ENCODE data around the gene VIPR2. TPM values are rescaled to one million over a fixed set of nuclear protein-coding genes. Genes with fewer than 3 reads are reported as not detected.

The VIPR2 gene
- total RNA-seq, 1 experiment from 2014 or later, result not detected

GRCh38 chr7:159001811-159002210, 142.9 kb downstream of the VIPR2 start:
- no peaks in the 10 kb centered on the region for H3K9me3 ChIP-seq (ENCODE audit: low read depth, low read length, poor library complexity, severe bottlenecking)
- POLR2A ChIA-PET (ENCODE audit: low non-redundant PET), result no interaction called here
- H3K4me1 ChIP-seq (ENCODE audit: insufficient read depth, low read length, poor library complexity, severe bottlenecking), result no peaks in the 10 kb centered on the region
- TF ChIP-seq CTCF (conservative IDR thresholded peaks at IDR 0.05; ENCODE audit: low read depth, low read length), result no peak
- TF ChIP-seq EZH2 (IDR thresholded peaks at IDR 0.05; ENCODE audit: borderline replicate concordance, low read depth, low read length, poor library complexity, severe bottlenecking), result no peak
- no peaks in the 10 kb centered on the region for H3K36me3 ChIP-seq (ENCODE audit: insufficient read depth, low read length, poor library complexity, severe bottlenecking)
- H3K27me3 ChIP-seq (replicated peaks; ENCODE audit: insufficient read depth, low read depth, low read length, poor library complexity), result no peaks in the 10 kb centered on the region
- no peak for DNase-seq (ENCODE audit: low spot score)
- no peak overlapping the region for H3K4me3 ChIP-seq (ENCODE audit: low read depth, low read length, poor library complexity, severe bottlenecking)
- intact Hi-C loops (cut with micrococcal nuclease; ENCODE audit: unreplicated experiment), result no loop called here
- CTCF ChIA-PET, result no interaction called here
- BruUV-seq (replicated peaks), result no TSS peak
- H3K27ac ChIP-seq (ENCODE audit: low read depth, low read length, poor library complexity, severe bottlenecking), result no peak overlapping the region

GRCh38 chr7:159000859-159001435, 143.7 kb downstream of the VIPR2 start:
- no peak overlapping the region for H3K4me3 ChIP-seq (ENCODE audit: low read depth, low read length, poor library complexity, severe bottlenecking)
- no peak overlapping the region for H3K27ac ChIP-seq (ENCODE audit: low read depth, low read length, poor library complexity, severe bottlenecking)
- ChIA-PET CTCF (no interaction called here), POLR2A (ENCODE audit: low non-redundant PET) (no interaction called here)
- H3K9me3 ChIP-seq (ENCODE audit: low read depth, low read length, poor library complexity, severe bottlenecking), result no peaks in the 10 kb centered on the region
- intact Hi-C loops (cut with micrococcal nuclease; ENCODE audit: unreplicated experiment), result no loop called here
- TF ChIP-seq CTCF (conservative IDR thresholded peaks at IDR 0.05; ENCODE audit: low read depth, low read length) (no peak), EZH2 (IDR thresholded peaks at IDR 0.05; ENCODE audit: borderline replicate concordance, low read depth, low read length, poor library complexity, severe bottlenecking) (no peak)
- H3K4me1 ChIP-seq (ENCODE audit: insufficient read depth, low read length, poor library complexity, severe bottlenecking), result no peaks in the 10 kb centered on the region
- H3K27me3 ChIP-seq (replicated peaks; ENCODE audit: insufficient read depth, low read depth, low read length, poor library complexity), result no peaks in the 10 kb centered on the region
- no TSS peak for BruUV-seq (replicated peaks)
- no peaks in the 10 kb centered on the region for H3K36me3 ChIP-seq (ENCODE audit: insufficient read depth, low read length, poor library complexity, severe bottlenecking)
- DNase-seq (ENCODE audit: low spot score), result no peak

GRCh38 chr7:159000070-159000469, 144.6 kb downstream of the VIPR2 start:
- Histone ChIP-seq H3K27ac (ENCODE audit: low read depth, low read length, poor library complexity, severe bottlenecking) (no peak overlapping the region), H3K36me3 (ENCODE audit: insufficient read depth, low read length, poor library complexity, severe bottlenecking) (no peaks in the 10 kb centered on the region), H3K4me3 (ENCODE audit: low read depth, low read length, poor library complexity, severe bottlenecking) (no peak overlapping the region), H3K27me3 (replicated peaks; ENCODE audit: insufficient read depth, low read depth, low read length, poor library complexity) (no peaks in the 10 kb centered on the region), H3K9me3 (ENCODE audit: low read depth, low read length, poor library complexity, severe bottlenecking) (no peaks in the 10 kb centered on the region), H3K4me1 (ENCODE audit: insufficient read depth, low read length, poor library complexity, severe bottlenecking) (no peaks in the 10 kb centered on the region)
- intact Hi-C loops (cut with micrococcal nuclease; ENCODE audit: unreplicated experiment), result no loop called here
- DNase-seq (ENCODE audit: low spot score), result no peak
- TF ChIP-seq CTCF (conservative IDR thresholded peaks at IDR 0.05; ENCODE audit: low read depth, low read length), result no peak
- no peak for TF ChIP-seq EZH2 (IDR thresholded peaks at IDR 0.05; ENCODE audit: borderline replicate concordance, low read depth, low read length, poor library complexity, severe bottlenecking)
- ChIA-PET CTCF (no interaction called here), POLR2A (ENCODE audit: low non-redundant PET) (no interaction called here)
- no TSS peak for BruUV-seq (replicated peaks)
